HCT116 (cell line): Measurements from ENCODE around the gene WDR27. TPM values are rescaled to one million over a fixed set of nuclear protein-coding genes. Genes with fewer than 3 reads are reported as not detected.

ENCODE experiments used
- ATAC-seq: fragments of 200-7000 bp; cut with Tn5 transposase; 2 replicates; pipeline ENCODE4 v1.9.1; 2020; ENCODE audit warnings: mild to moderate bottlenecking, moderate library complexity
- BruUV-seq: library from RNA; stranded (reverse); fragments of 400-500 nt; replicated peaks from 2 replicates; lab custom pipeline; 2021; lab: Mats Ljungman, UMichigan
- CTCF ChIA-PET: fragments of 300-600 bp; sonication (Branson Sonifier 250); formaldehyde crosslinking; loops from one replicate; lab custom pipeline; 2021; ENCODE audit warnings: antibody characterized with exemption; lab: Charles Lee
- POLR2A ChIA-PET: fragments of 300-600, 350-600 bp; sonication (Branson Sonifier 250); formaldehyde crosslinking; loops from one replicate; lab custom pipeline; 2021; ENCODE audit warnings: antibody characterized with exemption; lab: Charles Lee
- RAD21 ChIA-PET, 2 experiments: fragments of 300-600 bp; sonication (Branson Sonifier 250); formaldehyde crosslinking; loops; one replicate each; lab custom pipeline; 2023; ENCODE audit warnings: low total read pairs in 2 of 2; ENCODE audit not compliant: uncharacterized antibody in 2 of 2, unreplicated experiment in 2 of 2, low non-redundant PET in 1 of 2; lab: Charles Lee
- DNase-seq: peaks from one replicate; pipeline ENCODE4 v3.0.0-alpha.2; 2010; ENCODE audit warnings: low read depth, low spot score
- H2AFZ ChIP-seq: fragments of 200-600 bp; shearing (Covaris generic), sonication (generic); 2 replicates; pipeline ENCODE4 v1.6.1; 2017; ENCODE audit warnings: low read depth, mixed run types, mixed read lengths, antibody characterized with exemption, low read length; ENCODE audit not compliant: poor library complexity, severe bottlenecking
- H3K27ac ChIP-seq: 2 replicates; pipeline ENCODE4 v1.5.1; 2012; ENCODE audit warnings: low read depth, low read length
- H3K27me3 ChIP-seq: fragments of 200-600 bp; sonication (generic); 2 replicates; pipeline ENCODE4 v1.6.1; 2016; ENCODE audit warnings: mixed run types, low read length, mixed read lengths; ENCODE audit not compliant: insufficient read depth
- H3K36me3 ChIP-seq, 2 experiments: fragments of 200-500 bp in 1 of 2; fragments of 200-600 bp in 1 of 2; sonication (Bioruptor generic) in 1 of 2; sonication (generic) in 1 of 2; 2 replicates each; pipeline versions ENCODE4 v1.5.1 to v1.6.1; 2014 to 2016; ENCODE audit warnings: low read length in 2 of 2, inconsistent platforms in 1 of 2, mixed read lengths in 1 of 2, mixed run types in 1 of 2; ENCODE audit not compliant: insufficient read depth in 2 of 2, control insufficient read depth in 1 of 2
- H3K4me1 ChIP-seq, 2 experiments: fragments of 200-600 bp in 1 of 2; sonication (generic) in 1 of 2; 2 replicates each; pipeline versions ENCODE4 v1.5.1 to v1.6.1; 2012 to 2017; ENCODE audit warnings: low read length in 2 of 2, inconsistent platforms in 1 of 2, mild to moderate bottlenecking in 1 of 2, mixed read lengths in 1 of 2, mixed run types in 1 of 2, moderate library complexity in 1 of 2; ENCODE audit not compliant: insufficient read depth in 2 of 2, control insufficient read depth in 1 of 2
- H3K4me2 ChIP-seq: fragments of 200-600 bp; sonication (generic); 2 replicates; pipeline ENCODE4 v1.6.1; 2017; ENCODE audit warnings: mixed run types, low read length, mixed read lengths
- H3K4me3 ChIP-seq, 2 experiments: fragments of 200-600 bp in 1 of 2; sonication (generic) in 1 of 2; replicated peaks in 1 of 2; 2 replicates each; pipeline ENCODE4 v1.5.1; 2011 to 2016; ENCODE audit warnings: low read length in 2 of 2, control low read depth in 1 of 2, low read depth in 1 of 2, mild to moderate bottlenecking in 1 of 2, mixed read lengths in 1 of 2, mixed run types in 1 of 2
- H3K79me2 ChIP-seq: fragments of 200-600 bp; sonication (generic); 2 replicates; pipeline ENCODE4 v1.6.1; 2017; ENCODE audit warnings: mild to moderate bottlenecking, mixed run types, low read length, moderate library complexity, mixed read lengths; ENCODE audit not compliant: insufficient read depth
- H3K9ac ChIP-seq: fragments of 200-600 bp; sonication (generic); 2 replicates; pipeline ENCODE4 v1.6.1; 2016; ENCODE audit warnings: low read length, mixed read lengths
- H3K9me2 ChIP-seq: fragments of 200-600 bp; sonication (generic), shearing (Covaris generic); 2 replicates; pipeline ENCODE4 v1.6.1; 2017; ENCODE audit warnings: mixed run types, mild to moderate bottlenecking, moderate library complexity; ENCODE audit not compliant: insufficient read depth
- H3K9me3 ChIP-seq, 2 experiments: fragments of 200-500 bp in 1 of 2; fragments of 200-600 bp in 1 of 2; sonication (Bioruptor generic) in 1 of 2; sonication (generic) in 1 of 2; 2 replicates each; pipeline ENCODE4 v1.6.1; 2014 to 2017; ENCODE audit warnings: low read length in 2 of 2, mixed read lengths in 2 of 2, inconsistent platforms in 1 of 2, low read depth in 1 of 2, mild to moderate bottlenecking in 1 of 2, mixed run types in 1 of 2, moderate library complexity in 1 of 2; ENCODE audit not compliant: control insufficient read depth in 1 of 2, insufficient read depth in 1 of 2
- H4K20me1 ChIP-seq: fragments of 200-600 bp; sonication (generic), shearing (Covaris generic); 2 replicates; pipeline ENCODE4 v1.6.1; 2017; ENCODE audit warnings: mixed run types, mild to moderate bottlenecking, moderate library complexity; ENCODE audit not compliant: insufficient read depth
- ATF3 ChIP-seq: IDR thresholded peaks from 2 replicates; pipeline ENCODE4 v1.6.1; 2012
- CBX3 ChIP-seq: IDR thresholded peaks from 2 replicates; pipeline ENCODE4 v1.6.1; 2012; ENCODE audit warnings: low read depth
- CTCF ChIP-seq, 3 experiments: fragments of 200-600 bp in 1 of 3; sonication (generic) in 1 of 3; IDR thresholded peaks in 2 of 3; conservative IDR thresholded peaks in 1 of 3; 2 replicates each; pipeline ENCODE4 v1.5.1; 2012 to 2017; ENCODE audit warnings: low read depth in 2 of 3, low read length in 2 of 3, antibody characterized with exemption in 1 of 3, borderline replicate concordance in 1 of 3, control low read depth in 1 of 3, mild to moderate bottlenecking in 1 of 3, mixed read lengths in 1 of 3, mixed run types in 1 of 3, moderate library complexity in 1 of 3; ENCODE audit not compliant: insufficient read depth in 1 of 3
- EGR1 ChIP-seq: IDR thresholded peaks from 2 replicates; pipeline ENCODE4 v1.6.1; 2012; ENCODE audit warnings: low read depth
- EZH2 ChIP-seq: fragments of 200-600 bp; sonication (generic); IDR thresholded peaks from 2 replicates; pipeline ENCODE4 v1.6.1; 2017; ENCODE audit warnings: antibody characterized with exemption, mixed run types
- EZH2phosphoT487 ChIP-seq: fragments of 200-600 bp; IDR thresholded peaks from 2 replicates; pipeline ENCODE4 v1.6.1; 2018; ENCODE audit warnings: antibody characterized with exemption, borderline replicate concordance
- FOSL1 ChIP-seq: IDR thresholded peaks from 2 replicates; pipeline ENCODE4 v1.6.1; 2012; ENCODE audit warnings: low read depth
- MAX ChIP-seq: IDR thresholded peaks from 2 replicates; pipeline ENCODE4 v1.6.1; 2012
- POLR2A ChIP-seq: IDR thresholded peaks from 2 replicates; pipeline ENCODE4 v1.7.0; 2011; ENCODE audit warnings: borderline replicate concordance; ENCODE audit not compliant: insufficient read depth, insufficient read length; ENCODE audit errors: extremely low read depth
- RAD21 ChIP-seq: IDR thresholded peaks from 2 replicates; pipeline ENCODE4 v1.6.1; 2012; ENCODE audit warnings: low read depth, mild to moderate bottlenecking
- SP1 ChIP-seq: IDR thresholded peaks from 2 replicates; pipeline ENCODE4 v1.6.1; 2012; ENCODE audit warnings: low read depth
- SRF ChIP-seq: IDR thresholded peaks from 2 replicates; pipeline ENCODE4 v1.6.1; 2012; ENCODE audit warnings: low read depth
- TCF7L2 ChIP-seq: IDR thresholded peaks from 2 replicates; pipeline ENCODE4 v1.7.0; 2011; ENCODE audit warnings: borderline replicate concordance, inconsistent platforms; ENCODE audit not compliant: insufficient read depth, insufficient read length; ENCODE audit errors: extremely low read depth
- YY1 ChIP-seq: IDR thresholded peaks from 2 replicates; pipeline ENCODE4 v1.6.1; 2011; ENCODE audit warnings: low read length, low read depth, moderate library complexity, mild to moderate bottlenecking; ENCODE audit not compliant: insufficient replicate concordance; ENCODE audit errors: extremely low read depth
- ZFX ChIP-seq: fragments of 450-650 bp; IDR thresholded peaks from 2 replicates; pipeline ENCODE4 v1.6.1; 2017
- intact Hi-C: fragments of 100-400 bp; cut with micrococcal nuclease; formaldehyde crosslinking; loops from 2 replicates; pipeline ENCODE4 v1.10.0; 2022
- total RNA-seq: library from RNA; stranded (reverse); gene quantifications from one replicate; pipeline ENCODE4 v1.2.1, GENCODE V29; 2021; ENCODE audit not compliant: unreplicated experiment

Gene WDR27
- total RNA-seq, 1 experiment from 2014 or later: 60.6 TPM

- RAD21 ChIA-PET: no interaction called here
- Histone ChIP-seq H3K27me3 (no peaks in the 10 kb centered on the region), H3K9me2 (no peaks in the 10 kb centered on the region), H3K79me2 (no peaks in the 10 kb centered on the region), H3K9ac (no peak overlapping the region), H3K9me3 (no peaks in the 10 kb centered on the region), H3K4me2 (no peak overlapping the region), H3K4me1 (no peaks in the 10 kb centered on the region), H2AFZ (no peak overlapping the region), H3K27ac (no peak overlapping the region), H3K4me3 (no peak overlapping the region), H4K20me1 (no peaks in the 10 kb centered on the region), H3K36me3 (no peaks in the 10 kb centered on the region)
- CTCF ChIA-PET: no interaction called here
- ATAC-seq (no peak), DNase-seq (no peak)
- POLR2A ChIA-PET: no interaction called here
- TF ChIP-seq EGR1: no peak
- no peak for TF ChIP-seq TCF7L2
- TF ChIP-seq FOSL1: no peak
- TF ChIP-seq ZFX: no peak
- no peak for TF ChIP-seq POLR2A
- TF ChIP-seq ATF3: no peak
- TF ChIP-seq CBX3: no peak
- no peak for TF ChIP-seq RAD21
- TF ChIP-seq EZH2phosphoT487: no peak
- no peak for TF ChIP-seq SP1
- no peak for TF ChIP-seq YY1
- no peak for TF ChIP-seq SRF
- no peak for TF ChIP-seq MAX
- TF ChIP-seq CTCF (IDR thresholded peaks at IDR 0.05 in 2 of 3, conservative IDR thresholded peaks at IDR 0.05 in 1 of 3; ENCODE audit: borderline replicate concordance in 1 of 3, insufficient read depth in 1 of 3, low read depth in 2 of 3, low read length in 2 of 3): no peak
- no peak for TF ChIP-seq EZH2
- BruUV-seq: no TSS peak
- intact Hi-C loops: no loop called here
These were observed 202.8 kb downstream of the WDR27 start for GRCh38 chr6:169498916-169499513.
